OCI-LY3 (cell line): ENCODE data around the gene GPM6B.

Experiments
- EZH2phosphoT487 ChIP-seq: fragments of 200-600 bp; shearing (Covaris generic); IDR thresholded peaks from 2 replicates; pipeline ENCODE4 v1.6.1; 2018; ENCODE audit warnings: antibody characterized with exemption, mixed run types, low read depth
- TF ChIP-seq, protein P1 (sequence below): fragments of 200-600, 300-600 bp; sonication (generic); IDR thresholded peaks from 2 replicates; pipeline ENCODE4 v1.5.1; 2014; ENCODE audit warnings: antibody characterized with exemption, low read length, low read depth

DNA sequence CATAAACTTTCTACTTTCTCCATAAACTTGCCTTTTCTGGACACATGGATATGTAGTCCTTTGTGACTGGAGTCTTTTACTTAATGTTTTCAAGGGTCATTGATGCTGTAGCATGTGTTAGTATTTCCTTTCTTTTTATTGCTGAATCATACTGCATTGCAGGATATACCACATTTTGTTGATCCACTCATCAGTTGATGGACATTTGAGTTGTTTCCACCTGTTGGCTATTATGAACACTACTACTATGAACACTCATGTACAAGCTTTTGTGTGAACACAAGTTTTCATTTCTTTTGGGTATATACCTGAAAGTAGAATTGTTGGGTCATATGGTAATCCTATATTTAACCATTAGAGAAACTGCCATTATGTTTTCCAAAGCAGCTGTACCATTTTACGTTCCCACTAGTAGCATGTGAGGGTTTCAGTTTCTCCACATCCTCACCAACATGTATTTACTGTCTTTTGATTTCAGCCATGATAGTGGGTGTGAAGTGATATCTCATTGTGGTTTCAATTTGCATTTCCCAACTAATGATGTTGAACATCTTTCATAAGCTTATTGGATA is 26.3 kb upstream of the GPM6B start:
- TF ChIP-seq, protein P1, sequence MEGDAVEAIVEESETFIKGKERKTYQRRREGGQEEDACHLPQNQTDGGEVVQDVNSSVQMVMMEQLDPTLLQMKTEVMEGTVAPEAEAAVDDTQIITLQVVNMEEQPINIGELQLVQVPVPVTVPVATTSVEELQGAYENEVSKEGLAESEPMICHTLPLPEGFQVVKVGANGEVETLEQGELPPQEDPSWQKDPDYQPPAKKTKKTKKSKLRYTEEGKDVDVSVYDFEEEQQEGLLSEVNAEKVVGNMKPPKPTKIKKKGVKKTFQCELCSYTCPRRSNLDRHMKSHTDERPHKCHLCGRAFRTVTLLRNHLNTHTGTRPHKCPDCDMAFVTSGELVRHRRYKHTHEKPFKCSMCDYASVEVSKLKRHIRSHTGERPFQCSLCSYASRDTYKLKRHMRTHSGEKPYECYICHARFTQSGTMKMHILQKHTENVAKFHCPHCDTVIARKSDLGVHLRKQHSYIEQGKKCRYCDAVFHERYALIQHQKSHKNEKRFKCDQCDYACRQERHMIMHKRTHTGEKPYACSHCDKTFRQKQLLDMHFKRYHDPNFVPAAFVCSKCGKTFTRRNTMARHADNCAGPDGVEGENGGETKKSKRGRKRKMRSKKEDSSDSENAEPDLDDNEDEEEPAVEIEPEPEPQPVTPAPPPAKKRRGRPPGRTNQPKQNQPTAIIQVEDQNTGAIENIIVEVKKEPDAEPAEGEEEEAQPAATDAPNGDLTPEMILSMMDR: no peak
- TF ChIP-seq EZH2phosphoT487: no peak
